DND-41 (cell line): ENCODE data around the gene FGF8.

Source experiments
- CTCF ChIP-seq: IDR thresholded peaks from 2 replicates; pipeline ENCODE4 v1.5.1; 2012; ENCODE audit warnings: borderline replicate concordance, low read length, moderate library complexity, mild to moderate bottlenecking; ENCODE audit not compliant: poor library complexity, severe bottlenecking; ENCODE audit errors: extremely low read depth
- EZH2 ChIP-seq: IDR thresholded peaks from 3 replicates; pipeline ENCODE4 v1.6.1; 2012; ENCODE audit warnings: borderline replicate concordance, low read depth, mild to moderate bottlenecking, moderate library complexity, low read length, inconsistent platforms; ENCODE audit not compliant: severe bottlenecking

DNA sequence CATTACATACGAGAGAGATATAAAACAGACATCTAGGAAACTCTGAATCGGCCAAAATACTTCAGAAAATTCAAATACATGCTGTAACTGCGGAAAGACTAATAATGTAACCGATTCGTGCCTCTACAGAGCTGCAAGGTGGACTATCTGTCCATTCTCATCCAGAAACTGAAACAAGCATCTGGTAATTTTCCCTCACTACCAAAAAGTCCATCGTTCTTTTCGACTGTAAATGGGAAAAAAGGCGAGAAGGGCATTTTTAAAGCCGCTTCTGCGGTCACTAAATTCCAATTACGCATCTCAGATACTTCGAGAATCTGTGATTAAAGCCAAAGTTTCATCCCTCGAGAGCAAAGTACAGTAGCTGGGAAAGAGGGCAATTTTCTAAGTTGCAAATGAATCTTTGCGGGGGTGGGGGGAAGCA is 41.0 kb upstream of the FGF8 start:
- TF ChIP-seq CTCF (no peak), EZH2 (no peak)
